ENCODE measurements around the gene FBXW5. TPM values are rescaled to one million over a fixed set of nuclear protein-coding genes. Genes with fewer than 3 reads are reported as not detected.

FBXW5 gene
- total and polyA plus RNA-seq, 9 of the 15 experiments (the other 6 are each of a cell fraction or from before 2014, with no cell fraction given): 0.21 to 128 (median 37.0) TPM

- TF ChIP-seq TFE3 (CRISPR knock-in tag; IDR thresholded peaks at IDR 0.05) (no peak), JUND (IDR thresholded peaks at IDR 0.05; ENCODE audit: borderline replicate concordance, low read depth, low read length) (no peak), JUND (tag; IDR thresholded peaks at IDR 0.05; ENCODE audit: borderline replicate concordance, low read depth, low read length) (no peak), REST (IDR thresholded peaks at IDR 0.05; ENCODE audit: borderline replicate concordance) (peak; percentile 54; the same call in 1 of the 2 replicates), REST (CRISPR knock-in tag; IDR thresholded peaks at IDR 0.05; ENCODE audit: low read depth) (no peak), NR2C1 (IDR thresholded peaks at IDR 0.05) (no peak), NR2C1 (tag; IDR thresholded peaks at IDR 0.05) (no peak), ZBTB33 (CRISPR knock-in tag; IDR thresholded peaks at IDR 0.05) (peak; percentile 100), CHCHD3 (CRISPR knock-in tag; IDR thresholded peaks at IDR 0.05) (no peak), ZFX (CRISPR knock-in tag; IDR thresholded peaks at IDR 0.05) (no peak), MAX (CRISPR knock-in tag; IDR thresholded peaks at IDR 0.05) (peak; percentile 56; the same call in 1 of the 2 replicates), HMGN3 (IDR thresholded peaks at IDR 0.05; ENCODE audit: borderline replicate concordance, extremely low read depth, insufficient read length, low read depth, low read length) (no peak), RAD21 (CRISPR knock-in tag; conservative IDR thresholded peaks at IDR 0.05 in 1 of 2, IDR thresholded peaks at IDR 0.05 in 1 of 2) (peak in 1 of 2 experiments; percentile 39; a peak in 2 of 4 replicates), NCOA1 (IDR thresholded peaks at IDR 0.05; ENCODE audit: low read depth) (no peak), MEIS2 (IDR thresholded peaks at IDR 0.05; ENCODE audit: partially characterized antibody) (no peak)
Observed at GRCh38 chr9:136975644-136976043, 31.1 kb upstream of the FBXW5 start (continued).

All from K562 (cell line).